Mesodermal cell (in vitro differentiated cells): ENCODE data around the gene ULBP2.
"Not testable (repeated sequence)": the region's sequence is repeated elsewhere in the genome, so short reads cannot be mapped to it uniquely, and the experiment has no call there.

Experiments
- H3K27ac ChIP-seq: 2 replicates; pipeline ENCODE4 v1.7.0; 2013; ENCODE audit warnings: mild to moderate bottlenecking, low read depth, low read length, moderate library complexity; ENCODE audit not compliant: severe bottlenecking
- H3K36me3 ChIP-seq: 2 replicates; pipeline ENCODE4 v1.7.1; 2013; ENCODE audit warnings: mild to moderate bottlenecking, low read length, moderate library complexity; ENCODE audit not compliant: control insufficient read depth, insufficient read depth
- H3K4me1 ChIP-seq: one replicate; pipeline ENCODE4 v1.7.1; 2013; ENCODE audit warnings: mild to moderate bottlenecking, low read length; ENCODE audit not compliant: insufficient read depth, control insufficient read depth, poor library complexity, severe bottlenecking
- H3K4me3 ChIP-seq: 2 replicates; pipeline ENCODE4 v1.7.0; 2013; ENCODE audit warnings: low read length, control low read depth, mild to moderate bottlenecking; ENCODE audit not compliant: insufficient read depth, poor library complexity, severe bottlenecking; ENCODE audit errors: extremely low read depth
- H3K9me3 ChIP-seq: 2 replicates; pipeline ENCODE4 v1.7.1; 2013; ENCODE audit warnings: mild to moderate bottlenecking, low read length, moderate library complexity; ENCODE audit not compliant: control insufficient read depth
- WGBS, 2 experiments: methylation state at CpG; one replicate each; pipeline ENCODE4 v1.1.5; 2013; ENCODE audit warnings: missing lambda C conversion rate in 2 of 2; ENCODE audit not compliant: insufficient coverage in 2 of 2; 5-methylcytosine and 5-hydroxymethylcytosine counted together

Gene ULBP2

DNA sequence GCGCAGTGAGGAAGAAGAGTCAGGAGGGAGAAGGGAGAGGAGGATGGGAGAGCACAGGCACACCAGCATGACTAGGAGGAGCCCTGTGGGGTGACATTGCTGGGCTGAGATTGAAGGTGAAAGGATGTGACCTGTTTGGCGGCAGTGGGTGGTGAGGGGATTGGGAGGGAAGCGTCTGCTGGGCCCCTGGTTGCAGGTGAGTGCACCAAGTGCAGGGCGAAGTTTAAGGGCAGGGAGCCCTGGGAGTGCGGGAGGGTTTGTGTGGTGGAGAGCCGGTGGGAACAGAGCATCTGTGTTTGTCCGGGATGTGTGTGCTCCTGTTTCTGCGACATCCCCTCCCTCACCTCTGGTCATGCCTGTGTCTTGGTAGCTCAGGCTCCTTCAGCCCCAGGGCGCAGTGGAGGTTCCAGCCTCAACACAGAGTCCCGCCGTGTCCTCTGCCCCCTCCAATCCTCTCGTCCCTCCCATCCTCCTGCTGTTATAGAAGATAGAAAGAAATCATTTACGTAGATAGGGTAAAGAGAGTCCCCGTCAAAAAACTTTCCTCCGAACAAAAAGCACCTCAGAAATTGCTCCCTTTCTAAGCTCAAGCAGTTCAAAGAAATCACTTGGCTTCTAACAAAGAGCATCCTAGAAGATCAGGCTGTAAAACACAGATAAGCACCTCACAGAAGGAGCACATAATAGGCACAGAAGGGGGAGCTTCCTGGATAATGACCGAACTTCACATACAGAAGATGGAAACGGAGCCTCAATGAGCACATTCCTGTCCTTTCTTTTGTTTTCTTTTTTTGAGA, 46.9 kb downstream of the ULBP2 start:
- no peaks in the 10 kb centered on the region for H3K9me3 ChIP-seq
- no peaks in the 10 kb centered on the region for H3K36me3 ChIP-seq
- no peak overlapping the region for H3K4me3 ChIP-seq
- H3K4me1 ChIP-seq: peaks cover 4% of the 10 kb centered on the region
- no peak overlapping the region for H3K27ac ChIP-seq
- WGBS, 2 experiments: 2 to 4% methylated on average over 4 to 7 of the region's 17 CpGs

- Histone ChIP-seq H3K9me3 (no peaks in the 10 kb centered on the region), H3K4me1 (peaks cover 4% of the 10 kb centered on the region), H3K36me3 (no peaks in the 10 kb centered on the region), H3K4me3 (no peak overlapping the region), H3K27ac (no peak overlapping the region)
- 1 to 2% methylated on average over 23 to 29 of the region's 32 CpGs for WGBS, 2 experiments
Measured at GRCh38 chr6:149990212-149990660, 48.4 kb downstream of the ULBP2 start.

DNA sequence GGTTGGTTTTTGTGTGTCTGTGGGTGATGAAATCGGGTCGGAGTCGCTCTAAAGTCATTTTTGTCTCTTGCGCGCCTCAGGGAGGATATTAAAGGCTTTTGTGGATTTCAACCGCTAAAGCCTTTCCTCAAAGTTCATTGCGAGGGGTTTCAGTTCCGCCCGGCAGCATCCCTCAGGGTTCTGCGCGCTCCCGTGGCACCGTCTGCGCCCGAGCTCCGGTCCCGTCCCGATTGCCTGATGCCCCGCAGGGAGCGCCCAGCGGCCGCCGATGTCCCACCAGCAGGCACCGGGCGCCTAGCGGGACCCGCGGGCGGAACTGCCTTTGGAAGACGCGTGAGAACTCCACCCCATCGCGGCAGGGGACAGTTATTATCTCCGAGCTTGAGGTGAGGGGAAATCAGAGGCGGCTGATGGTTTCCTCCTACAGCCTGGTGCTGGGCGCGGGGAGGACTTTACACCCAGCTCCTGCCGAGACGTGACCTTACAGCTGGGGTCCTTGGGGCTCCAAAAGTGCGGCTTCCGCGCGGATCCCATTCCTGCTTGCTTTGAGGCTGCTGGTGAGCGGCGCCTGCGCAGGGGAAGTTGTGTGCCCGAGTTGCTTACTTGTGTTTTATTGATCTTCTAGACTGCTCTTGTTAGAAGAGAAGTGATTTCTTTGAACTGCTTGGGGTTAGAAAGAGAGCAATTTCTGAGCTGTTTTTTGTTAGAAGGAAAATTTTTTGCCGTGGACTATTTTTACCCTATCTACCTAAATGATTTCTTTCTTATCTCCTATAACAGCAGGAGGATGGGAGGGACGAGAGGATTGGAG, 49.1 kb downstream of the ULBP2 start:
- WGBS, 2 experiments: 0 to 1% methylated on average over 18 to 34 of the region's 49 CpGs
- Histone ChIP-seq H3K27ac (no peak overlapping the region), H3K36me3 (no peaks in the 10 kb centered on the region), H3K4me3 (peak overlapping the region; percentile 19), H3K4me1 (peaks cover 4% of the 10 kb centered on the region), H3K9me3 (no peaks in the 10 kb centered on the region)

DNA sequence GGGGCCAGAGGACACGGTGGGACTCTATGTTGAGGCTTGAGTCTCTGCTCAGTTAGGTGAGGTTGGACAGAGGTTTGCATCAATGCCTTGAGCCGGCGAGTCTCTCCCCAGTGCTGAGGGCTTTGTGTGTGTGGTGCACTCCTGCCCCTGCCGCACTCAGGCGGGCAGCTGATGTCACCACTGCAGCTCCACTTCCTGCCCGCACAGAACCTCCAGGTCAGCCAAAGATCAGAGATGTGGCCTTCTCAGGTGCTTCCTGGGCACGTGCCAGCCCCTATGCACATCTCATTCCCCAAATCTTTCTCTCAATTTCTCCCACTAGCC, 49.6 kb downstream of the ULBP2 start:
- H3K9me3 ChIP-seq, H3K36me3 ChIP-seq, H3K4me1 ChIP-seq, H3K4me3 ChIP-seq, H3K27ac ChIP-seq: not testable (repeated sequence)
- 0 to 10% methylated on average over 2 to 3 of the region's 7 CpGs for WGBS, 2 experiments

GRCh38 chr6:149991838-149992237, 50.0 kb downstream of the ULBP2 start:
- WGBS, 2 experiments: 67 to 74% methylated on average over 4 of the region's 4 CpGs
- H3K27ac ChIP-seq: no peak overlapping the region
- H3K4me3 ChIP-seq: no peak overlapping the region
- no peaks in the 10 kb centered on the region for H3K9me3 ChIP-seq
- peaks cover 4% of the 10 kb centered on the region for H3K4me1 ChIP-seq
- H3K36me3 ChIP-seq: no peaks in the 10 kb centered on the region

GRCh38 chr6:149995235-149995750, 53.5 kb downstream of the ULBP2 start:
- peaks cover 4% of the 10 kb centered on the region for H3K4me1 ChIP-seq
- no peak overlapping the region for H3K4me3 ChIP-seq
- 67 to 80% methylated on average over 5 to 6 of the region's 6 CpGs for WGBS, 2 experiments
- no peaks in the 10 kb centered on the region for H3K9me3 ChIP-seq
- no peaks in the 10 kb centered on the region for H3K36me3 ChIP-seq
- no peak overlapping the region for H3K27ac ChIP-seq

- WGBS, 2 experiments: 80 to 81% methylated on average over 2 to 7 of the region's 7 CpGs
- H3K4me3 ChIP-seq: no peak overlapping the region
- no peaks in the 10 kb centered on the region for H3K9me3 ChIP-seq
- no peak overlapping the region for H3K27ac ChIP-seq
- H3K4me1 ChIP-seq: peaks cover 3% of the 10 kb centered on the region
- H3K36me3 ChIP-seq: no peaks in the 10 kb centered on the region
Measured at GRCh38 chr6:149995971-149996370, 54.2 kb downstream of the ULBP2 start.
